CD4-positive, CD25-positive, alpha-beta regulatory T cell (primary cell): Measurements from ENCODE around the gene GARIN3. TPM values are rescaled to one million over a fixed set of nuclear protein-coding genes. Genes with fewer than 3 reads are reported as not detected.

ENCODE experiments used
- ATAC-seq, 2 donors: fragments of 150-1000 bp; cut with Tn5 transposase; one replicate each; pipeline ENCODE4 v1.10.0; 2021; ENCODE audit warnings: low read depth in 2 of 2, moderate number of reproducible peaks in 2 of 2, moderate library complexity in 1 of 2
- DNase-seq, 3 donors: peaks; one replicate each; pipeline versions ENCODE4 v3.0.0 to v3.0.0-alpha.2; 2012 to 2022; ENCODE audit warnings: mixed read lengths in 1 of 3
- H3K27ac ChIP-seq: one replicate; pipeline ENCODE4 v1.7.0; 2013; ENCODE audit warnings: mild to moderate bottlenecking, low read length; ENCODE audit not compliant: insufficient read depth, poor library complexity, severe bottlenecking
- H3K27me3 ChIP-seq: one replicate; pipeline ENCODE4 v1.7.0; 2013; ENCODE audit warnings: low read length; ENCODE audit not compliant: control insufficient read depth, insufficient read depth
- H3K36me3 ChIP-seq: one replicate; pipeline ENCODE4 v1.7.0; 2013; ENCODE audit warnings: mild to moderate bottlenecking, low read length, moderate library complexity; ENCODE audit not compliant: control insufficient read depth, insufficient read depth
- H3K4me1 ChIP-seq: 2 replicates; pipeline ENCODE4 v1.7.0; 2013; ENCODE audit warnings: mild to moderate bottlenecking, low read length; ENCODE audit not compliant: insufficient read depth, control insufficient read depth, poor library complexity, severe bottlenecking
- H3K4me3 ChIP-seq: one replicate; pipeline ENCODE4 v1.7.0; 2013; ENCODE audit warnings: low read depth, mild to moderate bottlenecking, low read length, moderate library complexity
- H3K9me3 ChIP-seq, 2 experiments: 1 replicate in 1 of 2; 2 replicates in 1 of 2; pipeline ENCODE4 v1.7.0; 2013; ENCODE audit warnings: low read length in 2 of 2, mild to moderate bottlenecking in 1 of 2, moderate library complexity in 1 of 2; ENCODE audit not compliant: control insufficient read depth in 2 of 2
- H3K27ac Mint-ChIP-seq, 3 donors: one replicate each; pipeline ENCODE4 v1.8.0; 2020 to 2022; ENCODE audit warnings: mild to moderate bottlenecking in 3 of 3, mixed read lengths in 3 of 3, moderate library complexity in 2 of 3
- H3K27me3 Mint-ChIP-seq: one replicate; pipeline ENCODE4 v1.8.0; 2022; ENCODE audit warnings: mild to moderate bottlenecking, mixed read lengths
- H3K36me3 Mint-ChIP-seq: one replicate; pipeline ENCODE4 v1.8.0; 2020; ENCODE audit warnings: mixed read lengths
- H3K4me1 Mint-ChIP-seq, 4 donors: one replicate each; pipeline ENCODE4 v1.8.0; 2020 to 2022; ENCODE audit warnings: mixed read lengths in 4 of 4, mild to moderate bottlenecking in 1 of 4
- H3K4me3 Mint-ChIP-seq, 4 donors: one replicate each; pipeline ENCODE4 v1.8.0; 2020 to 2022; ENCODE audit warnings: mild to moderate bottlenecking in 4 of 4, mixed read lengths in 4 of 4, moderate library complexity in 3 of 4
- H3K9me3 Mint-ChIP-seq, 7 donors: one replicate each; pipeline ENCODE4 v1.8.0; 2020 to 2022; ENCODE audit warnings: mixed read lengths in 7 of 7, mild to moderate bottlenecking in 3 of 7, moderate library complexity in 2 of 7
- polyA plus RNA-seq, 4 donors: library from polyadenylated mRNA; unstranded; fragments of 300-500 nt; fragmentation: Illumina TruSeq; gene quantifications; one replicate each; pipeline ENCODE4 v1.2.3, GENCODE V29; 2021
- total RNA-seq: library from RNA; stranded (reverse); gene quantifications from one replicate; pipeline ENCODE4 v1.2.3, GENCODE V29; 2022

GARIN3 gene
- total and polyA plus RNA-seq, 5 donors from 2014 or later, result not detected

- Histone ChIP-seq H3K27ac (peak within 1 kb of the TSS; percentile 94), H3K27me3 (no peaks in the 10 kb centered on the region), H3K4me3 (peak within 1 kb of the TSS; percentile 98), H3K9me3 (no peaks in the 10 kb centered on the region), H3K4me1 (peaks cover 24% of the 10 kb centered on the region), H3K36me3 (peaks cover 17% of the 10 kb centered on the region)
- H3K27me3 Mint-ChIP-seq, result no peaks in the 10 kb centered on the region
- ATAC-seq, result peak; percentile 98
- H3K4me3 Mint-ChIP-seq, result peak within 1 kb of the TSS; percentile 93 to 97 (median 96)
- no peaks in the 10 kb centered on the region for H3K9me3 Mint-ChIP-seq
- DNase-seq, result peak; percentile 93 to 100 (median 97)
- H3K36me3 Mint-ChIP-seq, result peaks cover 17% of the 10 kb centered on the region
- H3K27ac Mint-ChIP-seq, result peak within 1 kb of the TSS; percentile 98 to 99 (median 98)
- H3K4me1 Mint-ChIP-seq, result peaks cover 9 to 56% (median 37%) of the 10 kb centered on the region in 4 donors
These were observed 23.5 kb downstream of the GARIN3 start, which contains the start of gene MED7 for GRCh38 chr5:157142317-157143126. Gene MED7, minus strand, starts transcription at chr5:157142865. Its CDS starts 3,434 bp downstream, at chr5:157139431.

DNA sequence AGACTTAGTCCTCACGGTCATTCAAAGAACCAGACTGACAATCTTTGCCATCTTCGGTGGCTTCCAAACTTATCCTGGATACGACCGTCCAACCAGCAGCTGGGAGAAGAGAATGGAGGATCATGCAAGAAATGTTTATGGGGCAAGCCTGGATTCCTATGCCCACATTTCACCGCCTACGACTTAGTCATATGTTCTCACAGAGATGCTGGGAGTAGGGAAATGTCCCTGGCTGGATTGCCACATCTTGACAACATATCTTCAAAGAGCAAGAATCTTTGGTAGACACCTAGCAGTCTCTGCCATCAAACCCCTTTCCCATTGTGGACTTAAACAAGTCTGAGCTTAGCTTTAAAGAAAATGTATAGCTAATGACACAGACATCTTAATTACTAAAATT lies 28.4 kb downstream of the GARIN3 start:
- Histone ChIP-seq H3K9me3 (no peaks in the 10 kb centered on the region), H3K4me3 (no peak overlapping the region), H3K4me1 (peaks cover 19% of the 10 kb centered on the region), H3K36me3 (peaks cover 25% of the 10 kb centered on the region), H3K27ac (no peak overlapping the region), H3K27me3 (no peaks in the 10 kb centered on the region)
- Mint-ChIP-seq H3K36me3 (peaks cover 21% of the 10 kb centered on the region), H3K4me3 (no peak overlapping the region), H3K27me3 (no peaks in the 10 kb centered on the region), H3K4me1 (peaks cover 16 to 63% (median 38%) of the 10 kb centered on the region in 4 donors), H3K9me3 (no peaks in the 10 kb centered on the region), H3K27ac (no peak overlapping the region)
- DNase-seq, result no peak
- ATAC-seq, result no peak

DNA sequence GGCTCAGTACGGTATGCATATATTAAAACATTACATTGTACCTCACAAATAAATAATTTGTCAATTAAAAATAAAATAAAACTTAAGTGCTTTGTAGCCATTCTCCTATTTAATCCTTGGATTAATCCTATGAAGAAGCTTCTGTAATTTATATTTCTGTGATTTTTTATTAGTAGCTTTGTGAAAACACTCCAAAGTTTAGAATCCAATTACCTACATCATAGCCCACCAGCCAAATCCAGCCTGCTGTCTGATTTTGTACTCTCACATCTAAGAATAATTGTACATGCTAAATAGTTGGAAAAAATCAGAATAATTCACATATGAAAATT lies 33.8 kb downstream of the GARIN3 start:
- Mint-ChIP-seq H3K27me3 (no peaks in the 10 kb centered on the region), H3K4me1 (peaks cover 10 to 38% (median 23%) of the 10 kb centered on the region in 4 donors), H3K27ac (no peak overlapping the region), H3K9me3 (no peaks in the 10 kb centered on the region), H3K4me3 (no peak overlapping the region), H3K36me3 (peaks cover 4% of the 10 kb centered on the region)
- no peak overlapping the region for H3K4me3 ChIP-seq
- no peak overlapping the region for H3K27ac ChIP-seq
- no peaks in the 10 kb centered on the region for H3K27me3 ChIP-seq
- H3K36me3 ChIP-seq, result peaks cover 5% of the 10 kb centered on the region
- DNase-seq, result no peak
- no peaks in the 10 kb centered on the region for H3K9me3 ChIP-seq
- H3K4me1 ChIP-seq, result no peaks in the 10 kb centered on the region
- no peak for ATAC-seq

- DNase-seq (no peak), ATAC-seq (no peak)
- Mint-ChIP-seq H3K27ac (no peak overlapping the region), H3K36me3 (peaks cover 4% of the 10 kb centered on the region), H3K9me3 (no peaks in the 10 kb centered on the region), H3K4me3 (no peak overlapping the region), H3K4me1 (peaks cover 10 to 36% (median 19%) of the 10 kb centered on the region in 4 donors), H3K27me3 (peaks cover 4% of the 10 kb centered on the region)
- H3K36me3 ChIP-seq, result no peaks in the 10 kb centered on the region
- H3K27me3 ChIP-seq, result no peaks in the 10 kb centered on the region
- no peak overlapping the region for H3K4me3 ChIP-seq
- H3K9me3 ChIP-seq, result no peaks in the 10 kb centered on the region
- no peak overlapping the region for H3K27ac ChIP-seq
- no peaks in the 10 kb centered on the region for H3K4me1 ChIP-seq
These were observed 35.1 kb downstream of the GARIN3 start for GRCh38 chr5:157130925-157131324.

GRCh38 chr5:157121709-157122108 lies 44.4 kb downstream of the GARIN3 start:
- peaks cover 0 to 16% (median 7%) of the 10 kb centered on the region in 7 donors for H3K9me3 Mint-ChIP-seq
- no peaks in the 10 kb centered on the region for H3K4me1 ChIP-seq
- H3K4me3 ChIP-seq, result no peak overlapping the region
- no peak for ATAC-seq
- H3K27ac ChIP-seq, result no peak overlapping the region
- H3K9me3 ChIP-seq, result peaks cover 15 to 16% of the 10 kb centered on the region in 2 experiments
- peaks cover 11% of the 10 kb centered on the region for H3K27me3 Mint-ChIP-seq
- no peak for DNase-seq
- H3K36me3 ChIP-seq, result no peaks in the 10 kb centered on the region
- peaks cover 0 to 4% (median under 1%) of the 10 kb centered on the region in 4 donors for H3K4me1 Mint-ChIP-seq
- peaks cover 7% of the 10 kb centered on the region for H3K36me3 Mint-ChIP-seq
- no peak overlapping the region for H3K4me3 Mint-ChIP-seq
- H3K27me3 ChIP-seq, result no peaks in the 10 kb centered on the region
- no peak overlapping the region for H3K27ac Mint-ChIP-seq

DNA sequence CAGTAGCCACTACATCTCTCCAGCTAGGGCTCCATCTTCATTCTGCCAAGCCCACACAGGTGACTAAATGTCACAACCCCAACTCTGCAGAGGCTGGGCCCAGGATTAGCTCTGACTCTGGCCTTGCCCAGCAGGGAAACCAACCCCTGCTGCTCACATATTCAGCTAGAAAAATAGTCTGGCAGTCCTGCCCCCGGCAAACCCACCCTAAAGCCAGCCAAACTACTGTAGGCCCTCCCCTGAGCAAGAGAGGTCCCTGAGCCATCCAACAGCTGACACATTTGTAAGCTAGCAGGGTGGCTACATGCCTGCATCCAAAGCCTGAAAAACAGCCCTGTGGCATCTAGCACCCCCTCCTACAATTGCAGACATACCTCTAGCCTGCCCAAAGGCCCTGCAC lies 46.0 kb downstream of the GARIN3 start:
- H3K36me3 Mint-ChIP-seq, result peaks cover 7% of the 10 kb centered on the region
- peaks cover 4% of the 10 kb centered on the region for H3K27me3 Mint-ChIP-seq
- no peak overlapping the region for H3K27ac Mint-ChIP-seq
- Histone ChIP-seq H3K4me3 (no peak overlapping the region), H3K27ac (no peak overlapping the region), H3K36me3 (no peaks in the 10 kb centered on the region), H3K27me3 (no peaks in the 10 kb centered on the region), H3K4me1 (no peaks in the 10 kb centered on the region), H3K9me3 (peaks cover 15 to 16% of the 10 kb centered on the region in 2 experiments)
- DNase-seq, result no peak
- no peak for ATAC-seq
- H3K4me1 Mint-ChIP-seq, result peaks cover 3 to 11% (median 5%) of the 10 kb centered on the region in 4 donors
- no peak overlapping the region for H3K4me3 Mint-ChIP-seq
- H3K9me3 Mint-ChIP-seq, result peaks cover 0 to 16% (median 7%) of the 10 kb centered on the region in 7 donors

GRCh38 chr5:157116483-157116954 lies 49.5 kb downstream of the GARIN3 start:
- H3K27ac Mint-ChIP-seq, result peak overlapping the region in 2 of 3 donors; percentile 8 to 48
- H3K27me3 ChIP-seq, result no peaks in the 10 kb centered on the region
- peaks cover 3% of the 10 kb centered on the region for H3K36me3 Mint-ChIP-seq
- no peaks in the 10 kb centered on the region for H3K4me1 ChIP-seq
- H3K27ac ChIP-seq, result no peak overlapping the region
- no peaks in the 10 kb centered on the region for H3K36me3 ChIP-seq
- ATAC-seq (no peak), DNase-seq (no peak)
- H3K9me3 ChIP-seq, result peaks cover 6 to 10% of the 10 kb centered on the region in 2 experiments
- peaks cover 3 to 11% (median 5%) of the 10 kb centered on the region in 4 donors for H3K4me1 Mint-ChIP-seq
- H3K4me3 ChIP-seq, result no peak overlapping the region
- H3K4me3 Mint-ChIP-seq, result peak overlapping the region in 2 of 4 donors; percentile 11 to 30
- no peaks in the 10 kb centered on the region for H3K27me3 Mint-ChIP-seq
- peaks cover 0 to 7% (median 0%) of the 10 kb centered on the region in 7 donors for H3K9me3 Mint-ChIP-seq
